Keratinocyte (primary cell): ENCODE data around the gene TMEM218. TPM values are rescaled to one million over a fixed set of nuclear protein-coding genes. Genes with fewer than 3 reads are reported as not detected.
A peak's percentile ranks its signal among the peaks of the same experiment; 100 is the strongest.

Experiments used
- DNase-seq: peaks from one replicate; pipeline ENCODE4 v3.0.0-alpha.2; 2011; ENCODE audit warnings: low read depth, missing footprints, low spot score
- FAIRE-seq: peaks from 2 replicates; lab custom pipeline; 2011; peaks lifted over from hg19 to GRCh38; lab: Jason Lieb, UNC
- H2AFZ ChIP-seq: 2 replicates; pipeline ENCODE4 v1.6.0; 2012; ENCODE audit warnings: low read length, control low read depth, inconsistent platforms; ENCODE audit not compliant: control insufficient read depth
- H3K27ac ChIP-seq: 2 replicates; pipeline ENCODE4 v1.5.1; 2011; ENCODE audit warnings: low read length; ENCODE audit not compliant: control insufficient read depth, insufficient read depth
- H3K27me3 ChIP-seq: 3 replicates; pipeline ENCODE4 v1.6.0; 2011; ENCODE audit warnings: low read length; ENCODE audit not compliant: control insufficient read depth, insufficient read depth; ENCODE audit errors: extremely low read depth
- H3K36me3 ChIP-seq, 2 experiments: 2 replicates in 1 of 2; 3 replicates in 1 of 2; pipeline ENCODE4 v1.5.1; 2011; ENCODE audit warnings: low read length in 2 of 2, mild to moderate bottlenecking in 1 of 2; ENCODE audit not compliant: control insufficient read depth in 2 of 2, insufficient read depth in 2 of 2; ENCODE audit errors: extremely low read depth in 1 of 2
- H3K4me1 ChIP-seq: 3 replicates; pipeline ENCODE4 v1.5.1; 2011; ENCODE audit warnings: low read length; ENCODE audit not compliant: control insufficient read depth, insufficient read depth; ENCODE audit errors: extremely low read depth
- H3K4me2 ChIP-seq: 3 replicates; pipeline ENCODE4 v1.6.0; 2011; ENCODE audit warnings: low read depth, low read length; ENCODE audit not compliant: control insufficient read depth, insufficient read depth; ENCODE audit errors: extremely low read depth
- H3K4me3 ChIP-seq, 3 experiments: fragments of 200-600 bp in 1 of 3; sonication (generic) in 1 of 3; 2 replicates in 2 of 3; 3 replicates in 1 of 3; pipeline ENCODE4 v1.5.1; 2011 to 2016; ENCODE audit warnings: low read length in 3 of 3, mild to moderate bottlenecking in 3 of 3, control low read depth in 2 of 3, inconsistent platforms in 1 of 3, low read depth in 1 of 3, mixed read lengths in 1 of 3, mixed run types in 1 of 3, moderate library complexity in 1 of 3; ENCODE audit not compliant: control insufficient read depth in 2 of 3, insufficient read depth in 2 of 3; ENCODE audit errors: extremely low read depth in 1 of 3
- H3K79me2 ChIP-seq: 2 replicates; pipeline ENCODE4 v1.6.0; 2012; ENCODE audit warnings: low read length; ENCODE audit not compliant: control insufficient read depth, insufficient read depth
- H3K9ac ChIP-seq: 3 replicates; pipeline ENCODE4 v1.6.0; 2011; ENCODE audit warnings: low read length; ENCODE audit not compliant: control insufficient read depth, insufficient read depth; ENCODE audit errors: extremely low read depth
- H3K9me1 ChIP-seq: 3 replicates; pipeline ENCODE4 v1.6.0; 2011; ENCODE audit warnings: low read length; ENCODE audit not compliant: control insufficient read depth, insufficient read depth; ENCODE audit errors: extremely low read depth
- H3K9me3 ChIP-seq: 2 replicates; pipeline ENCODE4 v1.5.1; 2012; ENCODE audit warnings: low read depth, low read length; ENCODE audit not compliant: control insufficient read depth
- H4K20me1 ChIP-seq: 3 replicates; pipeline ENCODE4 v1.6.0; 2011; ENCODE audit warnings: low read length; ENCODE audit not compliant: control insufficient read depth, insufficient read depth; ENCODE audit errors: extremely low read depth
- CTCF ChIP-seq, 3 experiments: IDR thresholded peaks in 1 of 3; conservative IDR thresholded peaks in 1 of 3; optimal IDR thresholded peaks in 1 of 3; 2 replicates in 2 of 3; 3 replicates in 1 of 3; pipeline versions ENCODE3 to v1.5.1; 2011; ENCODE audit warnings: low read length in 3 of 3, mild to moderate bottlenecking in 3 of 3, moderate library complexity in 2 of 3, control low read depth in 1 of 3, inconsistent platforms in 1 of 3; ENCODE audit not compliant: insufficient read depth in 2 of 3; ENCODE audit errors: extremely low read depth in 1 of 3
- EZH2 ChIP-seq: IDR thresholded peaks from one replicate; pipeline ENCODE4 v1.6.1; 2012; ENCODE audit warnings: inconsistent platforms, mild to moderate bottlenecking, low read length, moderate library complexity
- dilution Hi-C: fragments of 300-500 bp; cut with MboI; formaldehyde crosslinking; loops from one replicate; pipeline ENCODE4 v1.7.0; 2020; ENCODE audit warnings: low sequenced_read_pairs; ENCODE audit not compliant: extremely low pct_ligation_motif_present
- polyA plus RNA-seq, 5 experiments: library from polyadenylated mRNA; depleted of rRNA in 3 of 5; stranded (reverse) in 3 of 5; stranded (forward) in 1 of 5; unstranded in 1 of 5; fragments of >200 nt; gene quantifications; 1 replicate in 1 of 5; 2 replicates in 3 of 5; 3 replicates in 1 of 5; pipeline versions ENCODE4 v1.2.1 to v1.2.3, GENCODE V29; 2011 to 2012; ENCODE audit warnings: missing spikeins in 2 of 5, low read depth in 1 of 5, low replicate concordance in 1 of 5

TMEM218 gene
- polyA plus RNA-seq, 1 donor (not counting 4 experiments of a cell fraction or from before 2014, with no cell fraction given), result 34.2 TPM

- Histone ChIP-seq H3K4me2 (no peak overlapping the region), H4K20me1 (no peaks in the 10 kb centered on the region), H3K36me3 (no peaks in the 10 kb centered on the region), H3K27ac (no peak overlapping the region), H3K27me3 (no peaks in the 10 kb centered on the region), H3K4me3 (no peak overlapping the region), H2AFZ (no peak overlapping the region), H3K9me3 (no peaks in the 10 kb centered on the region), H3K9ac (no peak overlapping the region), H3K9me1 (no peaks in the 10 kb centered on the region), H3K4me1 (peaks cover 6% of the 10 kb centered on the region), H3K79me2 (no peaks in the 10 kb centered on the region)
- dilution Hi-C loops, result no loop called here
- FAIRE-seq (peak; percentile 20), DNase-seq (no peak)
- no peak for TF ChIP-seq CTCF (optimal IDR thresholded peaks at IDR 0.05 in 1 of 3, IDR thresholded peaks at IDR 0.05 in 1 of 3, conservative IDR thresholded peaks at IDR 0.05 in 1 of 3; ENCODE audit: extremely low read depth in 1 of 3, insufficient read depth in 2 of 3, low read length in 3 of 3)
- TF ChIP-seq EZH2, result no peak
Observed at GRCh38 chr11:125052047-125052446, 59.4 kb downstream of the TMEM218 start.

GRCh38 chr11:125049164-125049792, 62.1 kb downstream of the TMEM218 start:
- no peaks in the 10 kb centered on the region for H3K27me3 ChIP-seq
- no peak overlapping the region for H3K4me3 ChIP-seq
- no peaks in the 10 kb centered on the region for H3K79me2 ChIP-seq
- no peak overlapping the region for H3K4me2 ChIP-seq
- no peak for FAIRE-seq
- H3K4me1 ChIP-seq, result peaks cover 6% of the 10 kb centered on the region
- H4K20me1 ChIP-seq, result no peaks in the 10 kb centered on the region
- H3K27ac ChIP-seq, result no peak overlapping the region
- H3K9me1 ChIP-seq, result no peaks in the 10 kb centered on the region
- H3K9me3 ChIP-seq, result no peaks in the 10 kb centered on the region
- DNase-seq, result no peak
- no peak for TF ChIP-seq EZH2
- TF ChIP-seq CTCF (optimal IDR thresholded peaks at IDR 0.05 in 1 of 3, IDR thresholded peaks at IDR 0.05 in 1 of 3, conservative IDR thresholded peaks at IDR 0.05 in 1 of 3; ENCODE audit: extremely low read depth in 1 of 3, insufficient read depth in 2 of 3, low read length in 3 of 3), result no peak
- H3K9ac ChIP-seq, result no peak overlapping the region
- no peaks in the 10 kb centered on the region for H3K36me3 ChIP-seq
- dilution Hi-C loops, result no loop called here
- no peak overlapping the region for H2AFZ ChIP-seq

Other genes with a start within 250 kb of the TMEM218 start
- 13.6 to 19.2 TPM (median 17.0 TPM) in 3 replicates for gene ROBO3, start 246.2 kb downstream of the TMEM218 start, polyA plus RNA-seq
- 0.94 to 2.3 TPM (median 0.98 TPM) in 3 replicates for gene ROBO4, start 213.8 kb downstream of the TMEM218 start, polyA plus RNA-seq
- gene HEPN1, start 192.4 kb downstream of the TMEM218 start, polyA plus RNA-seq, result not detected in 3 replicates
- not detected in 3 replicates for gene HEPACAM, start 175.6 kb downstream of the TMEM218 start, polyA plus RNA-seq
- 0.77 to 2.0 TPM (median 1.4 TPM) in 3 replicates for gene CCDC15, start 157.4 kb downstream of the TMEM218 start, polyA plus RNA-seq
- gene SLC37A2, start 48.3 kb downstream of the TMEM218 start, polyA plus RNA-seq, result 21.0 to 23.4 TPM (median 21.7 TPM) in 3 replicates
- 0.03 to 0.05 TPM (median 0.03 TPM) in 3 replicates for gene PKNOX2, start 53.1 kb upstream of the TMEM218 start, polyA plus RNA-seq